ENCODE data around the gene CD55.

The CD55 gene

GRCh38 chr1:207331354-207332313 is 10.2 kb downstream of the CD55 start:
- no peak for DNase-seq

GRCh38 chr1:207333009-207333600 is 11.6 kb downstream of the CD55 start:
- no peak for DNase-seq

- no peak for DNase-seq
These were observed 12.1 kb downstream of the CD55 start for GRCh38 chr1:207333620-207334019.

GRCh38 chr1:207334337-207334736 is 12.9 kb downstream of the CD55 start:
- no peak for DNase-seq

GRCh38 chr1:207335138-207335537 is 13.7 kb downstream of the CD55 start:
- no peak for DNase-seq

GRCh38 chr1:207335695-207336363 is 14.4 kb downstream of the CD55 start:
- DNase-seq, result no peak

- DNase-seq, result no peak
These were observed 15.3 kb downstream of the CD55 start for GRCh38 chr1:207336559-207337467.

GRCh38 chr1:207342332-207342731 is 20.9 kb downstream of the CD55 start:
- no peak for DNase-seq

- DNase-seq, result no peak
These were observed 22.2 kb downstream of the CD55 start for GRCh38 chr1:207343675-207344074.

GRCh38 chr1:207344221-207344620 is 22.7 kb downstream of the CD55 start:
- no peak for DNase-seq

- DNase-seq, result no peak
These were observed 24.4 kb downstream of the CD55 start for GRCh38 chr1:207345644-207346477.

GRCh38 chr1:207346513-207346912 is 25.0 kb downstream of the CD55 start:
- no peak for DNase-seq

GRCh38 chr1:207349979-207350378 is 28.5 kb downstream of the CD55 start:
- DNase-seq, result no peak

GRCh38 chr1:207352554-207352953 is 31.1 kb downstream of the CD55 start:
- no peak for DNase-seq

GRCh38 chr1:207355060-207355459 is 33.6 kb downstream of the CD55 start:
- DNase-seq, result no peak

GRCh38 chr1:207355513-207356295 is 34.2 kb downstream of the CD55 start:
- DNase-seq, result no peak

- DNase-seq, result no peak
These were observed 39.6 kb downstream of the CD55 start for GRCh38 chr1:207361029-207361428.

GRCh38 chr1:207361889-207362288 is 40.4 kb downstream of the CD55 start:
- DNase-seq, result no peak

GRCh38 chr1:207362962-207363860 is 41.7 kb downstream of the CD55 start:
- no peak for DNase-seq

GRCh38 chr1:207363871-207364270 is 42.4 kb downstream of the CD55 start:
- no peak for DNase-seq
